Pulmonary artery endothelial cell (primary cell): ENCODE measurements around the gene WWTR1. TPM values are rescaled to one million over a fixed set of nuclear protein-coding genes. Genes with fewer than 3 reads are reported as not detected.

Source experiments
- DNase-seq: peaks from one replicate; pipeline ENCODE4 v3.0.0-alpha.2; 2011; ENCODE audit warnings: low read depth, low spot score
- total RNA-seq: library from RNA; depleted of rRNA; stranded (reverse); fragments of >200 nt; gene quantifications from 2 replicates; pipeline ENCODE4 v1.2.3, GENCODE V29; 2014

Gene WWTR1
- total RNA-seq, 1 donor from 2014 or later = 117 TPM

- no peak for DNase-seq
Observed at GRCh38 chr3:149534671-149535332, 123.0 kb downstream of the WWTR1 start.

GRCh38 chr3:149534082-149534481 lies 123.7 kb downstream of the WWTR1 start:
- DNase-seq = no peak

- DNase-seq = no peak
Observed at GRCh38 chr3:149532489-149533180, 125.2 kb downstream of the WWTR1 start.

GRCh38 chr3:149529099-149529498 lies 128.7 kb downstream of the WWTR1 start:
- no peak for DNase-seq

GRCh38 chr3:149528340-149528650 lies 129.5 kb downstream of the WWTR1 start:
- DNase-seq = no peak

- DNase-seq = no peak
Observed at GRCh38 chr3:149527531-149528339, 130.1 kb downstream of the WWTR1 start.

- DNase-seq = no peak
Observed at GRCh38 chr3:149523512-149524299, 134.1 kb downstream of the WWTR1 start.

GRCh38 chr3:149519912-149520311 lies 137.9 kb downstream of the WWTR1 start:
- DNase-seq = no peak

GRCh38 chr3:149516920-149517319 lies 140.9 kb downstream of the WWTR1 start:
- DNase-seq = no peak

GRCh38 chr3:149515249-149515648 lies 142.6 kb downstream of the WWTR1 start:
- DNase-seq = no peak

GRCh38 chr3:149514471-149514870 lies 143.4 kb downstream of the WWTR1 start:
- no peak for DNase-seq

GRCh38 chr3:149512073-149512782 lies 145.6 kb downstream of the WWTR1 start:
- DNase-seq = no peak

GRCh38 chr3:149511040-149511626 lies 146.7 kb downstream of the WWTR1 start:
- DNase-seq = no peak

GRCh38 chr3:149510480-149510879 lies 147.3 kb downstream of the WWTR1 start:
- no peak for DNase-seq

- no peak for DNase-seq
Observed at GRCh38 chr3:149509526-149509925, 148.3 kb downstream of the WWTR1 start.

- no peak for DNase-seq
Observed at GRCh38 chr3:149507491-149508324, 150.1 kb downstream of the WWTR1 start.

GRCh38 chr3:149506965-149507364 lies 150.9 kb downstream of the WWTR1 start:
- DNase-seq = no peak

- DNase-seq = no peak
Observed at GRCh38 chr3:149506540-149506939, 151.3 kb downstream of the WWTR1 start.

- DNase-seq = no peak
Observed at GRCh38 chr3:149502438-149502837, 155.4 kb downstream of the WWTR1 start.

- no peak for DNase-seq
Observed at GRCh38 chr3:149501524-149501923, 156.3 kb downstream of the WWTR1 start.
